Measurements from ENCODE around the gene RAD18. TPM values are rescaled to one million over a fixed set of nuclear protein-coding genes. Genes with fewer than 3 reads are reported as not detected.

RAD18 gene
- total and polyA plus RNA-seq, 3 experiments from 2014 or later: 8.9 to 43.3 (median 38.5) TPM

DNA sequence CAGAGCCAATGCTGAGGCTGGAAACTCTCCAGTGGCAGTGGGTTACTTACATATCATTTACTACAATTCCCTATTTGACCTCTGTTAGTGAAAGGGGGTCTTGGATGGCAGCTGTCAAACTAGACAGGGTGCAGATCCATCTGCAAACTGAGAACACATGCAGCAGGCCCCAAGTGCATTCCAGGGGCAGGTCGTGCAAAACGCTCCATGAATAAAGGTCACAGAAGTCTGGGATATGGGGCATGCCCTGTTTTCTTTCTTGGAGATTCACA lies 25.0 kb upstream of the RAD18 start:
- Histone ChIP-seq H3K9me3 (ENCODE audit: low read length) (no peaks in the 10 kb centered on the region), H3K36me3 (ENCODE audit: insufficient read depth, low read length) (no peaks in the 10 kb centered on the region), H3K4me1 (ENCODE audit: insufficient read depth, low read length) (no peaks in the 10 kb centered on the region), H3K4me3 (ENCODE audit: low read length) (no peak overlapping the region), H3K27ac (ENCODE audit: low read depth, low read length) (no peak overlapping the region), H3K27me3 (ENCODE audit: insufficient read depth, low read length, poor library complexity, severe bottlenecking) (no peaks in the 10 kb centered on the region)
- Mint-ChIP-seq H3K36me3 (no peaks in the 10 kb centered on the region), H3K27me3 (no peaks in the 10 kb centered on the region), H3K4me3 (no peak overlapping the region), H3K27ac (no peak overlapping the region), H3K4me1 (peaks cover 2 to 6% (median 4%) of the 10 kb centered on the region in 3 donors), H3K9me3 (no peaks in the 10 kb centered on the region)
- no peak for DNase-seq
- ChIA-PET POLR2A (no interaction called here), CTCF (interaction anchor here (0.6 to 4.5 kb wide), 5 partner anchors 11 to 315 kb away, joined by 3 to 23 read pairs (median 3); no protein-coding TSS in a partner anchor)

DNA sequence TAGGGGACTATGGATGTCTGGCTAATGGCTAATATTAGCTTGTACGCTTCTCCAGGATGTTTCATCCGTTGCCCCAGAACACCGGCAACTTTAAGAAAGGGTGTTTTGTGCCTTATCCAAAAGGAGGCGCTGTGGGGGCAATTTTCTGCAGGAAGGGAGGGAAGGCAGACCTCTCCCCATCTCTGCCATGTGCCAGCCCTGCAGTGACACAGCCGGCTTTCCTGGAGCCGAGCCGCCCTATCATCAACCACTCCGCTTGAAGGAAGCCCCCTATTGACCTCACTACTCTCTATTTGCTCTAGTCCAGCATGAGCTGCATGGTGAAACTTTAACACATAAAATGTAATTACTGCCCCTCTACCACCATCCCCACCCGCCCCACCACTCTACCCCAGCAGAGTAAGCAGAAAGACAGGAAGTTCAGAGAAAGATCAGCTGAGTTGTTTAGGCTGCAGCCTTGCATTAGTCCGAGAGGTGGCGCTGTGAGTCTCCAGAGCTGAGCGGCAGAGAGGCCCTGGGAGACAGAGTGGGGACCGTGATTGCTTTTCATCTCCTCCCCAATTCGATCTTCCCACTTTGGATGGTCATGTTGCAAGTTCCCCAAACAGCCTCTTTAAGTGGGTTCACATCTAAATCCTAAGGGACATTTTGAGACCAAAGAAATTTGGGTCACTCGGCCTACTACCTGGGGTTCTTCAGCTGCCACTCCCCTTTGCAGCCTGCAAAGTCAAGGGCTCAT lies 24.5 kb upstream of the RAD18 start:
- no peak overlapping the region for H3K4me3 ChIP-seq (ENCODE audit: low read length)
- H3K4me1 ChIP-seq (ENCODE audit: insufficient read depth, low read length): no peaks in the 10 kb centered on the region
- Mint-ChIP-seq H3K36me3 (no peaks in the 10 kb centered on the region), H3K27ac (peak overlapping the region in 1 of 8 donors; percentile 24), H3K4me1 (peaks cover 2 to 6% (median 4%) of the 10 kb centered on the region in 3 donors), H3K27me3 (no peaks in the 10 kb centered on the region), H3K9me3 (no peaks in the 10 kb centered on the region), H3K4me3 (peak overlapping the region in 3 of 7 donors; percentile 30 to 76 (median 34))
- H3K9me3 ChIP-seq (ENCODE audit: low read length): no peaks in the 10 kb centered on the region
- H3K27me3 ChIP-seq (ENCODE audit: insufficient read depth, low read length, poor library complexity, severe bottlenecking): no peaks in the 10 kb centered on the region
- H3K36me3 ChIP-seq (ENCODE audit: insufficient read depth, low read length): no peaks in the 10 kb centered on the region
- ChIA-PET CTCF (interaction anchor here (0.6 to 4.5 kb wide), 5 partner anchors 11 to 316 kb away, joined by 3 to 23 read pairs (median 3); no protein-coding TSS in a partner anchor), POLR2A (no interaction called here)
- DNase-seq: peak in 4 of 5 donors; percentile 14 to 54 (median 30)
- no peak overlapping the region for H3K27ac ChIP-seq (ENCODE audit: low read depth, low read length)

DNA sequence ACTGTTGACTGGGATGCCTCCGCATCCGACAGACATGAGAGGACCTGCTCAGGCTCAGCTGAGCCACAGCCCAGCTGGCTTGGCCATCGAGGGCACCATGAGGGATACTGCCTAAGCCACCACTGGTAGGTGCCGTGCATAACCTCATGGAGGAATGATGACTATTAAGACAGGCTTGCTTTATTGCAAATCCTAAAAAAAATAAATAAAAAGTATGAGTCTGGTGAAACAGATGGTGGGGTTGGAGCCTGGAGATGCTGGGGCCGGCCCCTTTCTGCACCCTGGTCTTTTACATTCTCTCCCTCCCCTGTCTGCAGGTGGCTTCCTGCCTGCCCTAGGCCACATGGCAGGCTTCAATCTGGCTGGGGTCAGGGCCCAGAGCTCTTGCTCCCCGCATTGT lies 24.0 kb upstream of the RAD18 start:
- no peak for DNase-seq
- no peaks in the 10 kb centered on the region for H3K9me3 Mint-ChIP-seq

GRCh38 chr3:8986741-8987140 lies 23.5 kb upstream of the RAD18 start:
- no peak for DNase-seq
- peaks cover 3 to 5% of the 10 kb centered on the region in 2 donors for H3K27me3 Mint-ChIP-seq
- Histone ChIP-seq H3K36me3 (ENCODE audit: insufficient read depth, low read length) (no peaks in the 10 kb centered on the region), H3K9me3 (ENCODE audit: low read length) (no peaks in the 10 kb centered on the region), H3K27me3 (ENCODE audit: insufficient read depth, low read length, poor library complexity, severe bottlenecking) (no peaks in the 10 kb centered on the region), H3K27ac (ENCODE audit: low read depth, low read length) (no peak overlapping the region), H3K4me1 (ENCODE audit: insufficient read depth, low read length) (no peaks in the 10 kb centered on the region), H3K4me3 (ENCODE audit: low read length) (no peak overlapping the region)
- H3K4me1 Mint-ChIP-seq: peaks cover 2 to 6% (median 4%) of the 10 kb centered on the region in 3 donors
- CTCF ChIA-PET: interaction anchor here (4.5 kb wide), 1 partner anchor 317 kb away, joined by 23 read pairs; no protein-coding TSS in a partner anchor
- no peak overlapping the region for H3K27ac Mint-ChIP-seq
- H3K36me3 Mint-ChIP-seq: no peaks in the 10 kb centered on the region
- no peak overlapping the region for H3K4me3 Mint-ChIP-seq
- POLR2A ChIA-PET: no interaction called here
- no peaks in the 10 kb centered on the region for H3K9me3 Mint-ChIP-seq

More for the DNA sequence above, 24.0 kb upstream of the RAD18 start:
- ChIA-PET POLR2A (no interaction called here), CTCF (interaction anchor here (1.1 to 4.5 kb wide), 3 partner anchors 12 to 316 kb away, joined by 3 to 23 read pairs (median 3); no protein-coding TSS in a partner anchor)
- H3K4me1 ChIP-seq (ENCODE audit: insufficient read depth, low read length): no peaks in the 10 kb centered on the region
- no peak overlapping the region for H3K4me3 ChIP-seq (ENCODE audit: low read length)
- H3K4me3 Mint-ChIP-seq: no peak overlapping the region
- no peaks in the 10 kb centered on the region for H3K36me3 ChIP-seq (ENCODE audit: insufficient read depth, low read length)
- no peaks in the 10 kb centered on the region for H3K27me3 ChIP-seq (ENCODE audit: insufficient read depth, low read length, poor library complexity, severe bottlenecking)
- H3K9me3 ChIP-seq (ENCODE audit: low read length): no peaks in the 10 kb centered on the region
- peaks cover 2 to 6% (median 4%) of the 10 kb centered on the region in 3 donors for H3K4me1 Mint-ChIP-seq
- no peak overlapping the region for H3K27ac ChIP-seq (ENCODE audit: low read depth, low read length)
- H3K27ac Mint-ChIP-seq: no peak overlapping the region
- H3K27me3 Mint-ChIP-seq: peaks cover 1 to 3% of the 10 kb centered on the region in 2 donors
- H3K36me3 Mint-ChIP-seq: no peaks in the 10 kb centered on the region

GRCh38 chr3:8985876-8986275 lies 22.6 kb upstream of the RAD18 start:
- Histone ChIP-seq H3K27ac (ENCODE audit: low read depth, low read length) (no peak overlapping the region), H3K27me3 (ENCODE audit: insufficient read depth, low read length, poor library complexity, severe bottlenecking) (no peaks in the 10 kb centered on the region), H3K36me3 (ENCODE audit: insufficient read depth, low read length) (no peaks in the 10 kb centered on the region), H3K4me3 (ENCODE audit: low read length) (no peak overlapping the region), H3K9me3 (ENCODE audit: low read length) (no peaks in the 10 kb centered on the region), H3K4me1 (ENCODE audit: insufficient read depth, low read length) (no peaks in the 10 kb centered on the region)
- Mint-ChIP-seq H3K4me3 (no peak overlapping the region), H3K4me1 (peaks cover 2 to 6% (median 4%) of the 10 kb centered on the region in 3 donors), H3K27ac (no peak overlapping the region), H3K9me3 (no peaks in the 10 kb centered on the region), H3K36me3 (no peaks in the 10 kb centered on the region), H3K27me3 (peaks cover 8 to 12% of the 10 kb centered on the region in 2 donors)
- ChIA-PET POLR2A (no interaction called here), CTCF (interaction anchor here (4.5 kb wide), 1 partner anchor 318 kb away, joined by 23 read pairs; no protein-coding TSS in a partner anchor)
- DNase-seq: no peak

DNA sequence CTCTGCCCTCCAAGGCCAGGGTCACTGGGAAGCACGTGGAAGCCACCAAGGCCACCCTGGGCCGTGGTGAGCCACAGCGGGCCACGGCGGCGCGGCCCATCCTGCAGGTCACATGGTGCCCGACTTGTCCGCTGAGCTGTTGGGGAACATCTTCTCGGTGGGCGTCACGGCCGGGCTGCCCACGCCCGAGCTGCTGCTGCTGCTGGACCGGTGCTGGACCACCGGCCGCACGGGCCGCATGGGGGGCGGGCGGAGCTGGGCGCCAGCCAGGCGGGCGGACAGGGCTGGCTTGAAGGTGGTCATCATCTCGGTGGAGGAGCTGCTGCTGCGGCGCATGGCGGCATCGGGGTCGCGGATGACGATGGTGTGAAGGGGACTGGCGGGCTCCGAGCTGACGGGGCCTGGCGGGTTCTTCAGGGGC lies 22.1 kb upstream of the RAD18 start:
- Mint-ChIP-seq H3K9me3 (no peaks in the 10 kb centered on the region), H3K4me1 (peaks cover 2 to 6% (median 4%) of the 10 kb centered on the region in 3 donors), H3K27ac (no peak overlapping the region), H3K36me3 (no peaks in the 10 kb centered on the region), H3K4me3 (no peak overlapping the region), H3K27me3 (peaks cover 8 to 17% of the 10 kb centered on the region in 2 donors)
- H3K36me3 ChIP-seq (ENCODE audit: insufficient read depth, low read length): no peaks in the 10 kb centered on the region
- no peaks in the 10 kb centered on the region for H3K27me3 ChIP-seq (ENCODE audit: insufficient read depth, low read length, poor library complexity, severe bottlenecking)
- H3K9me3 ChIP-seq (ENCODE audit: low read length): no peaks in the 10 kb centered on the region
- DNase-seq: no peak
- H3K4me3 ChIP-seq (ENCODE audit: low read length): no peak overlapping the region
- ChIA-PET CTCF (interaction anchor here (4.5 kb wide), 1 partner anchor 318 kb away, joined by 23 read pairs; no protein-coding TSS in a partner anchor), POLR2A (no interaction called here)
- no peaks in the 10 kb centered on the region for H3K4me1 ChIP-seq (ENCODE audit: insufficient read depth, low read length)
- H3K27ac ChIP-seq (ENCODE audit: low read depth, low read length): no peak overlapping the region

DNA sequence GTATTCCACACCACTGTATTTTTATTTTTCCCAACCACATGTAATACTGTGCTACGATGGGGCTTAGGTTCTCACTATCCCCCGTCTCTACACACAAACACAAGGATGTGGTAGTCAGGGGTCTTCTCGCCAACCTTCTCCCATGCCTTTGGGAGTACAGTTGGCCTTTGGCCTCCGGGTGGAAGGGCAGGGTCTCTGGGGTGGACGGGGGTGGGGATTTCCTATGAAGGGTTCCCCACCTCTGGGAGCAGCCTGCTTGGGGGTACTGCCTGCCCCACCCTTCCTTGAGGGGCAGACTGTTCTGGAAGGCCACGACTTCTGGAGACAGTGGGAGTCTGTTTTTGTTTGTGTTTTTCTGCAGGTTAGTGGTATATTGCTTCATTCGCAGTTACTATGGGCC lies 21.3 kb upstream of the RAD18 start:
- H3K4me1 Mint-ChIP-seq: peaks cover 2 to 6% (median 4%) of the 10 kb centered on the region in 3 donors
- Histone ChIP-seq H3K4me1 (ENCODE audit: insufficient read depth, low read length) (no peaks in the 10 kb centered on the region), H3K36me3 (ENCODE audit: insufficient read depth, low read length) (no peaks in the 10 kb centered on the region), H3K9me3 (ENCODE audit: low read length) (no peaks in the 10 kb centered on the region), H3K27ac (ENCODE audit: low read depth, low read length) (no peak overlapping the region), H3K4me3 (ENCODE audit: low read length) (no peak overlapping the region), H3K27me3 (ENCODE audit: insufficient read depth, low read length, poor library complexity, severe bottlenecking) (peaks cover 7% of the 10 kb centered on the region)
- peaks cover 0 to 4% (median 0%) of the 10 kb centered on the region in 3 donors for H3K36me3 Mint-ChIP-seq
- no peak overlapping the region for H3K27ac Mint-ChIP-seq
- H3K9me3 Mint-ChIP-seq: peaks cover 0 to 6% (median 4%) of the 10 kb centered on the region in 5 donors
- no peak overlapping the region for H3K4me3 Mint-ChIP-seq
- DNase-seq: no peak
- POLR2A ChIA-PET: no interaction called here
- peaks cover 13 to 24% of the 10 kb centered on the region in 2 donors for H3K27me3 Mint-ChIP-seq
- CTCF ChIA-PET: interaction anchor here (4.5 kb wide), 1 partner anchor 319 kb away, joined by 23 read pairs; no protein-coding TSS in a partner anchor

GRCh38 chr3:8984081-8984480 lies 20.8 kb upstream of the RAD18 start:
- Histone ChIP-seq H3K4me1 (ENCODE audit: insufficient read depth, low read length) (no peaks in the 10 kb centered on the region), H3K27ac (ENCODE audit: low read depth, low read length) (no peak overlapping the region), H3K9me3 (ENCODE audit: low read length) (no peaks in the 10 kb centered on the region), H3K27me3 (ENCODE audit: insufficient read depth, low read length, poor library complexity, severe bottlenecking) (peaks cover 7% of the 10 kb centered on the region), H3K36me3 (ENCODE audit: insufficient read depth, low read length) (no peaks in the 10 kb centered on the region), H3K4me3 (ENCODE audit: low read length) (no peak overlapping the region)
- ChIA-PET POLR2A (no interaction called here), CTCF (no interaction called here)
- DNase-seq: no peak
- peaks cover 0 to 9% (median 7%) of the 10 kb centered on the region in 5 donors for H3K9me3 Mint-ChIP-seq
- H3K27ac Mint-ChIP-seq: no peak overlapping the region
- H3K27me3 Mint-ChIP-seq: peaks cover 13 to 28% of the 10 kb centered on the region in 2 donors
- no peak overlapping the region for H3K4me3 Mint-ChIP-seq
- H3K36me3 Mint-ChIP-seq: peaks cover 0 to 4% (median 0%) of the 10 kb centered on the region in 3 donors
- H3K4me1 Mint-ChIP-seq: peaks cover 2 to 6% (median 4%) of the 10 kb centered on the region in 3 donors
